HG03575 (cell line): ENCODE results near the gene CASK.
A peak's percentile ranks its signal among the peaks of the same experiment; 100 is the strongest.
"Not testable (repeated sequence)": the region's sequence is repeated elsewhere in the genome, so short reads cannot be mapped to it uniquely, and the experiment has no call there.

ENCODE experiments used
- ATAC-seq: cut with Tn5 transposase; IDR thresholded peaks from one replicate; pipeline ENCODE4 v1.9.1; 2021; ENCODE audit not compliant: unreplicated experiment, insufficient number of reproducible peaks, low FRiP score; ENCODE audit errors: extremely low read depth

CASK gene

DNA sequence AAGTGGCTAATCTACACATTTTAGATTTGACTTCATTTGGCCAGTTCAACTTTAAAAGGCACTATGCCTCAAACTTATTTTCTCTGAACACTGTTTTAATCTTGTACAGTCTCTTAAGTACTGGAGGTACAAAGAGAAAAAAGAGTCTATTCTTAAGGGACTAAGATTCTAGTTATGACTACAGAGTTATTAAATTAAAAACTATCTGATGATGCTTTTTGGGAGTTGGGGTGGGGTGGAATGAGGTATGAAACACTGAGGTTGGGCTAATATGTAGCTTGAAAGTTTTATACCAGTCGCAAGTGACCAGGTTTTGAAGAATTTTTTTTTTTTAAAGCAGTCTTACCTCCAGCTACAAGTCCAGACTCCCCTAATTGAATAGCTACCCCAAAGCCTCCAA lies 252.3 kb downstream of the CASK start:
- no peak for ATAC-seq

GRCh38 chrX:41670112-41670511 lies 253.2 kb downstream of the CASK start:
- no peak for ATAC-seq

DNA sequence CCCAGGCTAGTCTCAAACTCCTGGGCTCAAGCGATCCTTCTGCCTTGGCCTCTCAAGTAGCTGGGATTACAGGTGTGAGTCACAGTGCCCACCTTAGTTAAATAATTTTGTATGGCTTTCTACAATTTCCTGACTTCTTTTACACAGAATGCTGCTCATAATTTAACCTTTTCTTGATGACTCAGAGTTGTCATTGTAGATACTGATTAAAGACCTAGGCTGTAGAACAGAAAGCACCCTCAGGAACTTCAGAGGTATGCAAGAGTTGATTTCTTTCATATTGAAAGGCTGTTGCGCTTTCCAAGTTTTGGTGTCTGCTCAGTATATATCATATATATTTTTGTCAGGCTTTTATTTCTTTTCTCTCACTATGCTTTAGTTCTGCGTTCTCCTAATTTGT lies 255.7 kb downstream of the CASK start:
- ATAC-seq: no peak

GRCh38 chrX:41666251-41666650 lies 257.1 kb downstream of the CASK start:
- ATAC-seq: no peak

DNA sequence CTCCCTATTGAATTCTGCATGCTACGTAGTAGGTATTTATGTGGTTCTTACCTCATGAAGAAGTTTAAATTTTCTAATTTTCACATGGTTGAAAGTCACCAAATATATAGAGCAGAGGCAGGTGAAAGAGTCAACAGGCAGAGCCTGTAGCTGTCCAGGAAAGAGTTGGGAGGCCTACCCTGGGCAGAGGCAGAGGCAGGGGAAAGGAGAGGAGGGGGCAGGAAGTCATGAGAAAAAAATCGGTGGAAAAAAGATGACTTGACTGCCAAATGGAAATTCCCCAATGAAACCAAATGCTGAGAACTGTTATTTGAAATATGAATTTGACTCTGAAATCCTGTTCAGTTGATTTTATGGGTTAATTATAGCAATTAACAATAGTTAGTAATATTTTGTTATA lies 257.7 kb downstream of the CASK start:
- no peak for ATAC-seq

GRCh38 chrX:41664908-41665307 lies 258.4 kb downstream of the CASK start:
- ATAC-seq: no peak

GRCh38 chrX:41664375-41664901 lies 258.9 kb downstream of the CASK start:
- peak; percentile 78 for ATAC-seq

GRCh38 chrX:41661366-41662095 lies 261.8 kb downstream of the CASK start:
- no peak for ATAC-seq

DNA sequence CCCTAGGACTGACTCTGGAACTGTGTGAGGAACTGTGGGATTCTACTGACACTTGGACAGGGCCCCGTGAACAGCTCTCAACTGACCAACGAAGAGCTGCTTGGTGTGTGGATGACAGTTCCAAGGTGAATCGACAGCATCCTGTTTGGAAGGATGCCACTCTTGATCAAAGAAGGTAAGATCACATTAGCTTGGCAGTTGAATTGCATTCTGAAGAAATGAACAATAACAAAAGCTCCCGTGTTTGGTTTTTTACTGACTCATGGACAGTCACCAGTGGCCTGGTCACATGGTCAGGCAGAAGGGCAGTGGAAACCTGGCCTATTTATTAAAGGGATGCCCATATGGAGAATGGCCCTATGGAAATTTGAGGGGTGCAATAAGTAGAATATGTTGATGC lies 267.7 kb downstream of the CASK start:
- ATAC-seq: no peak

DNA sequence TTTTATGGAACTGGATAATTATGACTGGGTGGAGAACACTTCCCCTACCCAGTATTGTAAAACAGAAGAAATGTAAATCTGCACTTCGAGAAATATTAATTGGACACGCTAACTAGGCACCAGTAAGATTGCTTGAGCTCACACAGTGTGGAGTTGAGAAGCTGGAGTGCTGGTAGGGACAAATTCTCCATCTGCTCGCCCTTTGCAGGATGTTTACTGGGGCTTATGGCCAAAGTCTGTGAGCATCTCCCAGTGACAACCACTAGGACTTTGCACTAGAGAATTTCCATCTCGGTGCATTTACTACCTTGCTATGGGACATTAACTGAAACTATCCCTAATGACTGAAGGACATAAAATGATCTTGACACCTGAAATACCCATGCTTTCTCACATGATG lies 268.3 kb downstream of the CASK start:
- ATAC-seq: no peak

DNA sequence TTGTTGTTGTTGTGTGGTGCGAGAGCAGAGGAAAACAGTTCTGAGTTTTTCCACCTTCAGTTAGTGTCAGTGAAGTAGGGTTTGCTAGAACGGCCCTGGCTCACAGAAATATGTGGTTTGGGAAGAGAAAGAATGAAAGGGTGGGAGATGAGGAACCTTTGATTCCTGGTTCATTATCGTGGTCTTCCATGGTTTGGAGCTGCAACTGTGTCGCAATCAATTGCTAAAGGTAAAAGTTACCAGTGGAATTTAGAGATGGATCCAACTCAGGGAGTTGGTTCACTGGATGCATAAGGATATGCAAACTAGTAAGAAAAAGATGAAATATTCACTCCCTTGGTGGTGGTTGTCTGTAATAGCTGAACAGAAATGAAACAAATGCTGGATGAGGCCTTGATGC lies 270.2 kb downstream of the CASK start:
- no peak for ATAC-seq

DNA sequence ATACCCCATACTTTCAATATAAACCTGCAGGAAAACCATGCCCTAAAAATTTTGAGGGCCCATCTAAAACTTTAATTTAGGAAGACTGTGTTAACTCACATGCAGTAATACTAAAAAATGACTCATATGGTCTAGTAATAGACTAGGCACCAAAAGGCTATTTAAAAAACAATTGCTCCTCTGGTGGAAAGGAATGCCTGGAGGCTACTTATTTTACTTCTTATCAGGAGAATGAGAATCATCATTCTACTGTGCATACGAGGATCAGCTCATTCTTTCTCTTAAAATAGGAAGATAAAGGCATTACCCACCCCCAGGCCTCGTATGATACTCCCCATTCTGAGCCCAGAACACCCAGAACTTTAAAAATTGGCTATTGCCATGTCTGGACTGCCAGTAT lies 277.2 kb downstream of the CASK start:
- not testable (repeated sequence) for ATAC-seq

DNA sequence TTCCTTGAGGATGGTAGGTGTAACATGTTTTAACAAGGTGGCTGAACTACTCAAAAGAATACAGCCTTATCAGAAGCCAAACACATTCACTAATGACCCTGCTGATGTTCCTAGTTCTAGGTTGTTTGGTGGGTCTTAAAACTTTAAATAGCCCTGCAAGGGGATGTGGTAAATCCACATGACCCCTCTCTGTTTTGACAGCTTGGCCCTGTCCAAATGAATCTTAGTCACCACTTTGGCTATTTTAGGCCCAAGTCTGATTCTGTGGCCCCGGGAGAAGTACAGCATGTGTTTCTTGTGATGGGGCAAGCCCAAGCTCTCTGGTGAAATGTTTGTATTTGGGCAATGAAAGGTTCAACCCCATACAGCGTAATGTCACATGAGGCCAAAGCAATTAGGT lies 289.1 kb downstream of the CASK start:
- ATAC-seq: no peak

GRCh38 chrX:41630091-41630490 lies 293.3 kb downstream of the CASK start:
- no peak for ATAC-seq

DNA sequence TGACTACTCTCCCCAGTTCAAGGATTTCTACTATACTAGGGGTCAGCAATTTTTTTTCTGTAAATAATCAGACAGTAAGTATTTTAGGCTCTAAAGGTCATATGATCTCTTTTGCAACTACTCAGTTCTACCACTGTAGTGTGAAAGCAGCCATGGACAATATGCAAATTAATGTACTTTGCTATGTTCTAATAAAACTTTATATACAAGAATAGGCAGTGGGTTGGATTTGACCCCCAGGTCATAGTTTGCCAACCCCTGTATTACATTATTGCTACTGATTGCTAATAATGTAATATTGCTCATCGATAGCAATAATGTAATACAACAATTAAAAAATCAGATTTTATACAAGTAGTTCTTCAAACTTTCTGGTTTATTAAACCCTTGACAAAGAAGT lies 293.8 kb downstream of the CASK start:
- ATAC-seq: no peak

DNA sequence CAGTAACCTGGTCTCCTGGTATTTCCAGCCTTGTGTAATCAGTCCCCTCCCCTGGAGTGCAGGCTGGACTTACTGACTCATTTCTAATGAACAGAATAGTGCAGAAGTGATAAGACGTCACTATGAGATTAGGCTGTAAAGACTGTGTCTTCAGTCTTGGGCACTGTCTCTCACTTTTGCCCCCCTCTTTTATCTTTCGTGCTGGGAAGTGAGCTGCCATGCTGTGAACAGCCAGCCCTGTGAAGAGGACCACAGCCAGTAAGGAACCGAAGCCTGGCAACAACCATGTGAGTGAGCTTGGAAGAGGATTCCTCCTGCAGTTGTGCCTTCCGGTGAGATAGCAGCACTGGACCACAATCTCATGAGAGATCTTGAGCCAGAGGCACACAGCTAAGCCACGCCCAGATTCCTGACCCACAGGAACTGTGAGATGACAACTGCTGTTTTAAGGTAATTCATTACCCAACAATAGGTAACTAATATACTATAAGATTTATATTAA lies 302.1 kb downstream of the CASK start:
- ATAC-seq: no peak

DNA sequence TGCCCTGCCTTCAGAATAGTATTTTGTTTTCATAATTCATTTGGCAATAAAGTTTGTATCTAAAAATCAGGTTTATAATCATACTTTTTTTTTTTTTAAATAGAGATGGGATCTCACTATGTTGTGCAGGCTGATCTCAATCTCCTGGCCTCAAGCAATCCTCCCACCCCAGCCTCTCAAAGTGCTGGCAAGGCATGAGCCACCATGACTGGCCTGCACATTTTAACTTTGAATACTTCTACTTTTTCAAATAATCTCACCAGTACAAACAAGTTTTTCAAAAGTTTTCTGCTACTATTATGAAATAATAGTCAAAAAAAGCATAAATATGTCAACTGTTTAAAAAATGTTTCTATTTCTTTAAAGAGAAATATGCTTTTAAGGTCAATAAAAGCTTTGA lies 304.1 kb downstream of the CASK start:
- no peak for ATAC-seq

DNA sequence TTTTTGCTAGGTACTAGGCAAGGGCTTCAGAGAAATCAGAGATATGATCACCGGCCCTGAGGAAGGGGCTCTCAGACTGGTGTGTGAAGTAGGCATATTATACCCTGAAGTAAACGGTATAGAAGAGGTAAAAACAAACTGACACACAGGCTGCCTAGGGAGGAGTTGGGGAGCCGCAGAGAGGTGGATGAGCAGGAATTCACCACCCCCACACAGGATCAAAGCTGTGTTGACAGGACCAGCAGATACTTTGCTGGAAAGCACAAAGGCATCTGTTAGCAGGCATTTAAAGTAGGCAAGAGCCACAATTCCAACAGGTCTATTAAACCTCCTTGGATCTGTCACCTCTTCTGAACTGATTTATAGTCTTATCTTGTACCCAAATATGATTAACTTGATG lies 306.4 kb downstream of the CASK start:
- no peak for ATAC-seq

- ATAC-seq: no peak
These were observed 307.1 kb downstream of the CASK start for GRCh38 chrX:41616255-41616654.

DNA sequence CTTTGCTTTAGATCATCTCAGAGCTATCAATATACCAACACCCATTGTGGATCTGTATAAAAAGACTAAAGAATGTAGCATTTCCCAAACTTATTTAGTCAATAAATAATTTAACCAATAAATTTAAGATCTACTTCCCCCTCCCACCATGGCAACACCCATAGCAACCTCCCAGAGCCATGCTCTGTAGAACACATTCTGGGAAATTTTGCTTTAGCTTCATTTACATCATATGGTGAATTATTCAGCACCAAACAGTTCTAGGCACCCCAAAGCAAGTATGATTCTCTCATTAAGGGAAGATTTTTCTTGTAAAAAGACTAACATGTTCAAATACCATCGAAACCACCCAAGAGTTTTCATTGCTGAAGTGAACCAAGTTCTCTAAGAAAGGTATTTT lies 315.1 kb downstream of the CASK start:
- no peak for ATAC-seq

- ATAC-seq: no peak
These were observed 316.0 kb downstream of the CASK start for GRCh38 chrX:41607264-41607832.
